HepG2 (cell line): ENCODE measurements around the gene RANGRF. TPM values are rescaled to one million over a fixed set of nuclear protein-coding genes. Genes with fewer than 3 reads are reported as not detected.

ENCODE experiments used
- ADNP ChIP-seq: sonication (generic); formaldehyde crosslinking; IDR thresholded peaks from 2 replicates; pipeline ENCODE4 v1.4.0; 2020; ENCODE audit warnings: missing genetic modification reagents
- ATF2 ChIP-seq: sonication (generic); formaldehyde crosslinking; IDR thresholded peaks from 2 replicates; pipeline ENCODE4 v1.4.0; 2020; ENCODE audit warnings: missing genetic modification reagents
- KDM3A ChIP-seq: IDR thresholded peaks from 2 replicates; pipeline ENCODE4 v1.6.1; 2018; ENCODE audit warnings: low read depth, missing compliant biosample characterization
- MED13 ChIP-seq: sonication (generic); formaldehyde crosslinking; IDR thresholded peaks from 2 replicates; pipeline ENCODE4 v1.5.0; 2020; ENCODE audit warnings: missing genetic modification reagents
- NFIC ChIP-seq: IDR thresholded peaks from 2 replicates; pipeline ENCODE4 v1.6.1; 2012; ENCODE audit warnings: mild to moderate bottlenecking, low read length, inconsistent platforms
- PHF5A ChIP-seq: IDR thresholded peaks from one replicate; pipeline ENCODE4 v1.6.1; 2018; ENCODE audit warnings: low read depth, missing genetic modification reagents; ENCODE audit not compliant: unreplicated experiment
- REL ChIP-seq: sonication (generic); formaldehyde crosslinking; conservative IDR thresholded peaks from 2 replicates; pipeline ENCODE4 v1.8.0; 2022; ENCODE audit warnings: mild to moderate bottlenecking, missing genetic modification reagents, moderate library complexity
- RFX5 ChIP-seq: IDR thresholded peaks from 2 replicates; pipeline ENCODE4 v1.6.1; 2011; ENCODE audit warnings: low read depth, low read length, improper control_type of control experiment
- SOX5 ChIP-seq: IDR thresholded peaks from 2 replicates; pipeline ENCODE4 v1.6.1; 2016; ENCODE audit warnings: borderline replicate concordance
- TBL1XR1 ChIP-seq: fragments of 150-350 bp; IDR thresholded peaks from 2 replicates; pipeline ENCODE4 v1.6.1; 2014; ENCODE audit warnings: borderline replicate concordance, low read length; ENCODE audit not compliant: partially characterized antibody
- ZC3H13 ChIP-seq: sonication (generic); formaldehyde crosslinking; IDR thresholded peaks from 2 replicates; pipeline ENCODE4 v1.8.1; 2023; ENCODE audit warnings: mild to moderate bottlenecking, missing genetic modification reagents, moderate library complexity
- ZNF207 ChIP-seq: fragments of 450-650 bp; IDR thresholded peaks from 2 replicates; pipeline ENCODE4 v1.6.1; 2016; ENCODE audit warnings: antibody characterized with exemption, borderline replicate concordance
- ZNF331 ChIP-seq: sonication (generic); formaldehyde crosslinking; IDR thresholded peaks from 2 replicates; pipeline ENCODE4 v1.4.0; 2020; ENCODE audit warnings: missing genetic modification reagents
- ZNF607 ChIP-seq: sonication (generic); formaldehyde crosslinking; IDR thresholded peaks from 2 replicates; pipeline ENCODE4 v1.5.1; 2020; ENCODE audit warnings: missing genetic modification reagents, mild to moderate bottlenecking, borderline replicate concordance
- ZNF720 ChIP-seq: sonication (generic); formaldehyde crosslinking; IDR thresholded peaks from 2 replicates; pipeline ENCODE4 v1.4.0; 2020; ENCODE audit warnings: missing genetic modification reagents
- ZNF746 ChIP-seq: sonication (generic); formaldehyde crosslinking; IDR thresholded peaks from 2 replicates; pipeline ENCODE4 v1.8.0; 2022; ENCODE audit warnings: mild to moderate bottlenecking, missing genetic modification reagents
- ZNF749 ChIP-seq: sonication (generic); formaldehyde crosslinking; IDR thresholded peaks from 2 replicates; pipeline ENCODE4 v1.8.0; 2022; ENCODE audit warnings: mild to moderate bottlenecking, missing genetic modification reagents, moderate library complexity, borderline replicate concordance
- polyA plus RNA-seq, 8 experiments: library from polyadenylated mRNA; depleted of rRNA in 3 of 8; stranded (reverse) in 7 of 8; unstranded in 1 of 8; fragments of >200 nt; fragmentation: Illumina TruSeq in 4 of 8; extraction: Trizol in 4 of 8; gene quantifications; 2 replicates each; pipeline versions ENCODE4 v1.2.1 to v1.2.3, GENCODE V29; 2011 to 2016; ENCODE audit warnings: low read depth in 4 of 8, missing spikeins in 1 of 8, mixed read lengths in 1 of 8; ENCODE audit not compliant: insufficient read depth in 1 of 8
- total RNA-seq, 5 experiments: library from RNA; depleted of rRNA; stranded (reverse); fragments of >200 nt; fragmentation: Illumina TruSeq; extraction: Trizol; gene quantifications; 2 replicates each; pipeline ENCODE4 v1.2.3, GENCODE V29; 2016; ENCODE audit warnings: low read depth in 1 of 5
- TF ChIP-seq, protein P1 (sequence below): sonication (generic); formaldehyde crosslinking; IDR thresholded peaks from 2 replicates; pipeline ENCODE4 v1.8.1; 2022; ENCODE audit warnings: low read depth, mild to moderate bottlenecking, missing genetic modification reagents
- TF ChIP-seq, protein P2 (sequence below): sonication (generic); formaldehyde crosslinking; IDR thresholded peaks from 2 replicates; pipeline ENCODE4 v1.4.0; 2020; ENCODE audit warnings: low read depth, mild to moderate bottlenecking, missing genetic modification reagents
- TF ChIP-seq, protein P3 (sequence below): sonication (generic); formaldehyde crosslinking; IDR thresholded peaks from 2 replicates; pipeline ENCODE4 v1.5.0; 2020; ENCODE audit warnings: missing genetic modification reagents, mild to moderate bottlenecking, borderline replicate concordance
- TF ChIP-seq, protein P4 (sequence below): sonication (generic); formaldehyde crosslinking; conservative IDR thresholded peaks from 2 replicates; pipeline ENCODE4 v1.5.0; 2020; ENCODE audit warnings: missing genetic modification reagents

The RANGRF gene
- total and polyA plus RNA-seq, 2 of the 13 experiments (the other 11 are each of a cell fraction or from before 2014, with no cell fraction given): 18.6 to 40.7 TPM

DNA sequence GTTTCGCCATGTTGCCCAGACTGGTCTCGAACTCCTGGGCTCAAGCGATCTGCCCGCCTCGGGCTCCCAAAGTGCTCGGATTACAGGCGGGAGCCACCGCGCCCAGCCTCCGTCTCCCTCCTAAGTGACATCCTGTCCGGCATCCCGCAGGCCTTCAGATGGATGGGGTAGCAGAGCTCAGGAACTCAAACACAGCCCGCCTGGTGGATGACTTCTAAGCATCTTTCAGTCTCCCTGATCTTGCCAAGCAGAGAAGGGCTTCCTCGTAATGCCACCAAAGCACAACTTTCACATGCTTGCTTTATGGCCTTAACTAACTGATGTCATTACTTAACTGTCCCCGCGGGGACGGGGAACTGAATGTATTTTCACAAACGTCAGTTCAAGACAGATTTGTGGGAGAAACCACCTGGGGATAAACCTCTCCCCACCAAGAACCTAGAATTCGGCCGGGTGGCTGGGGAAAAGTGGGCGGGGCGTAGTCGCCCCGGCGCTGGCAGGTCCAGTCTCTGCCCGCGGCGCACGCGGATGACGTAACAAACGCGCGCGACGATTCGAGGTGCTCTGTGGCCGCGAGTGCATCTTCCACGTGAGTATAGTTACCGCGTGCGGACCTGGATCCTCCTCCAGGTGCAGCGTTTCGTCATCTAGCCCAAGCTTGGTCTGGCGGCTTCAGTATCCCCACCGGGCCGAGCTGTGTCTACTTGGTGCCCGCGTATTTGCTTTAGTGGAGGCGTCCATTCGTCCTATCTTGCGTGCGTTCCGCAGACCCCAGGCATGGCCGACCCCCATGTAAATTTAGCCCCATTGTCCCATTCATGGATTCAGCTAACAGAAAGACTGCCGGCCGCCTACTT, 39.5 kb upstream of the RANGRF start, which contains the start of gene PFAS (continued):
- TF ChIP-seq ZNF331 (CRISPR knock-in tag): no peak; the same call in 1 of the 2 replicates
- no peak for TF ChIP-seq ZNF720 (CRISPR knock-in tag)
- no peak for TF ChIP-seq ZNF746 (CRISPR knock-in tag)
- TF ChIP-seq ADNP: 0 out of 2 replicates have a peak, but pooled peaks have one; percentile 18
- peak; percentile 70 for TF ChIP-seq ZC3H13
- TF ChIP-seq, protein P1, sequence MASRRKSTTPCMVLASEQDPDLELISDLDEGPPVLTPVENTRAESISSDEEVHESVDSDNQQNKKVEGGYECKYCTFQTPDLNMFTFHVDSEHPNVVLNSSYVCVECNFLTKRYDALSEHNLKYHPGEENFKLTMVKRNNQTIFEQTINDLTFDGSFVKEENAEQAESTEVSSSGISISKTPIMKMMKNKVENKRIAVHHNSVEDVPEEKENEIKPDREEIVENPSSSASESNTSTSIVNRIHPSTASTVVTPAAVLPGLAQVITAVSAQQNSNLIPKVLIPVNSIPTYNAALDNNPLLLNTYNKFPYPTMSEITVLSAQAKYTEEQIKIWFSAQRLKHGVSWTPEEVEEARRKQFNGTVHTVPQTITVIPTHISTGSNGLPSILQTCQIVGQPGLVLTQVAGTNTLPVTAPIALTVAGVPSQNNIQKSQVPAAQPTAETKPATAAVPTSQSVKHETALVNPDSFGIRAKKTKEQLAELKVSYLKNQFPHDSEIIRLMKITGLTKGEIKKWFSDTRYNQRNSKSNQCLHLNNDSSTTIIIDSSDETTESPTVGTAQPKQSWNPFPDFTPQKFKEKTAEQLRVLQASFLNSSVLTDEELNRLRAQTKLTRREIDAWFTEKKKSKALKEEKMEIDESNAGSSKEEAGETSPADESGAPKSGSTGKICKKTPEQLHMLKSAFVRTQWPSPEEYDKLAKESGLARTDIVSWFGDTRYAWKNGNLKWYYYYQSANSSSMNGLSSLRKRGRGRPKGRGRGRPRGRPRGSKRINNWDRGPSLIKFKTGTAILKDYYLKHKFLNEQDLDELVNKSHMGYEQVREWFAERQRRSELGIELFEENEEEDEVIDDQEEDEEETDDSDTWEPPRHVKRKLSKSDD (CRISPR knock-in tag): peak; percentile 88; the same call in 1 of the 2 replicates
- TF ChIP-seq, protein P2, sequence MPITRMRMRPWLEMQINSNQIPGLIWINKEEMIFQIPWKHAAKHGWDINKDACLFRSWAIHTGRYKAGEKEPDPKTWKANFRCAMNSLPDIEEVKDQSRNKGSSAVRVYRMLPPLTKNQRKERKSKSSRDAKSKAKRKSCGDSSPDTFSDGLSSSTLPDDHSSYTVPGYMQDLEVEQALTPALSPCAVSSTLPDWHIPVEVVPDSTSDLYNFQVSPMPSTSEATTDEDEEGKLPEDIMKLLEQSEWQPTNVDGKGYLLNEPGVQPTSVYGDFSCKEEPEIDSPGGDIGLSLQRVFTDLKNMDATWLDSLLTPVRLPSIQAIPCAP (CRISPR knock-in tag): no peak
- no peak for TF ChIP-seq KDM3A (CRISPR knock-in tag)
- no peak for TF ChIP-seq PHF5A (CRISPR knock-in tag)
- TF ChIP-seq MED13: no peak
- TF ChIP-seq, protein P3, sequence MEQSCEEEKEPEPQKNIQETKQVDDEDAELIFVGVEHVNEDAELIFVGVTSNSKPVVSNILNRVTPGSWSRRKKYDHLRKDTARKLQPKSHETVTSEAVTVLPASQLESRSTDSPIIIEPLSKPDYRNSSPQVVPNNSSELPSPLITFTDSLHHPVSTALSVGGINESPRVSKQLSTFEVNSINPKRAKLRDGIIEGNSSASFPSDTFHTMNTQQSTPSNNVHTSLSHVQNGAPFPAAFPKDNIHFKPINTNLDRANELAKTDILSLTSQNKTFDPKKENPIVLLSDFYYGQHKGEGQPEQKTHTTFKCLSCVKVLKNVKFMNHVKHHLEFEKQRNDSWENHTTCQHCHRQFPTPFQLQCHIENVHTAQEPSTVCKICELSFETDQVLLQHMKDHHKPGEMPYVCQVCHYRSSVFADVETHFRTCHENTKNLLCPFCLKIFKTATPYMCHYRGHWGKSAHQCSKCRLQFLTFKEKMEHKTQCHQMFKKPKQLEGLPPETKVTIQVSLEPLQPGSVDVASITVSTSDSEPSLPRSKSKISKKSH (CRISPR knock-in tag): peak; percentile 58; the same call in 1 of the 2 replicates
- TF ChIP-seq TBL1XR1: peak; percentile 24
- TF ChIP-seq SOX5: no peak; the same call in 1 of the 2 replicates
- no peak for TF ChIP-seq ZNF749 (CRISPR knock-in tag)
- TF ChIP-seq ZNF207: no peak
- TF ChIP-seq ZNF607 (CRISPR knock-in tag): 0 out of 2 replicates have a peak, but pooled peaks have one; percentile 10
- peak; percentile 84; the same call in 1 of the 2 replicates for TF ChIP-seq ATF2 (CRISPR knock-in tag)
- TF ChIP-seq RFX5: peak; percentile 45; the same call in 1 of the 2 replicates
- TF ChIP-seq, protein P4, sequence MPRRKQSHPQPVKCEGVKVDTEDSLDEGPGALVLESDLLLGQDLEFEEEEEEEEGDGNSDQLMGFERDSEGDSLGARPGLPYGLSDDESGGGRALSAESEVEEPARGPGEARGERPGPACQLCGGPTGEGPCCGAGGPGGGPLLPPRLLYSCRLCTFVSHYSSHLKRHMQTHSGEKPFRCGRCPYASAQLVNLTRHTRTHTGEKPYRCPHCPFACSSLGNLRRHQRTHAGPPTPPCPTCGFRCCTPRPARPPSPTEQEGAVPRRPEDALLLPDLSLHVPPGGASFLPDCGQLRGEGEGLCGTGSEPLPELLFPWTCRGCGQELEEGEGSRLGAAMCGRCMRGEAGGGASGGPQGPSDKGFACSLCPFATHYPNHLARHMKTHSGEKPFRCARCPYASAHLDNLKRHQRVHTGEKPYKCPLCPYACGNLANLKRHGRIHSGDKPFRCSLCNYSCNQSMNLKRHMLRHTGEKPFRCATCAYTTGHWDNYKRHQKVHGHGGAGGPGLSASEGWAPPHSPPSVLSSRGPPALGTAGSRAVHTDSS: no peak
- TF ChIP-seq NFIC: no peak
- TF ChIP-seq REL (CRISPR knock-in tag): no peak
